Adrenal gland (tissue), 5 donors: Measurements from ENCODE around the gene ALDH1A3.

Experiments
- POLR2A ChIP-seq, 2 donors: fragments of 450-650 bp; IDR thresholded peaks; one replicate each; pipeline ENCODE4 v1.6.1; 2017; ENCODE audit warnings: antibody characterized with exemption in 2 of 2, mild to moderate bottlenecking in 2 of 2, moderate library complexity in 1 of 2
- TF ChIP-seq, protein P1 (sequence below), 6 experiments: fragments of 450-650 bp in 4 of 6; fragments of 200-600 bp in 2 of 6; sonication (generic) in 1 of 6; IDR thresholded peaks; 1 replicate in 5 of 6; 2 replicates in 1 of 6; pipeline versions ENCODE4 v1.5.1 to v1.8.0; 2016 to 2021; ENCODE audit warnings: antibody characterized with exemption in 6 of 6, mild to moderate bottlenecking in 2 of 6, moderate library complexity in 1 of 6
- donor health status: DM: no; HTN: no; CAD: no.

DNA sequence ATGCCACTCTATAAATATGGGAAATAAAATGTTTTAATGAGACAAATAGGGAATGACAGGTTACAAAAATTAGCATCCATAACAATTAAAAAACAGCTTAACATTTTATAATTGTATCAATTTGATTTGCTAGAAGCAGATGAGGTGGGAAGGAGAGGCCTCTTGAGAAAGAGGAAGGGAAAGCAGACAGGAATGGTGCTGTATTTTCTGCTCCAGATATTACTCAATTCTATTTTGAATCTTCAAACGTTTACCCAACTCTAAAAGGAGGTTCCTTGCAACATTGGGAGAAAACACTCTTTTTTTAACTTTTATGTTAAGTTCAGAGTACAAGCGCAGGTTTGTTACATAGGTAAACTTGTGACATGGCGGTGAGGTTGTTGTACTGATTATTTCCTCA, 44.9 kb upstream of the ALDH1A3 start:
- TF ChIP-seq, protein P1, sequence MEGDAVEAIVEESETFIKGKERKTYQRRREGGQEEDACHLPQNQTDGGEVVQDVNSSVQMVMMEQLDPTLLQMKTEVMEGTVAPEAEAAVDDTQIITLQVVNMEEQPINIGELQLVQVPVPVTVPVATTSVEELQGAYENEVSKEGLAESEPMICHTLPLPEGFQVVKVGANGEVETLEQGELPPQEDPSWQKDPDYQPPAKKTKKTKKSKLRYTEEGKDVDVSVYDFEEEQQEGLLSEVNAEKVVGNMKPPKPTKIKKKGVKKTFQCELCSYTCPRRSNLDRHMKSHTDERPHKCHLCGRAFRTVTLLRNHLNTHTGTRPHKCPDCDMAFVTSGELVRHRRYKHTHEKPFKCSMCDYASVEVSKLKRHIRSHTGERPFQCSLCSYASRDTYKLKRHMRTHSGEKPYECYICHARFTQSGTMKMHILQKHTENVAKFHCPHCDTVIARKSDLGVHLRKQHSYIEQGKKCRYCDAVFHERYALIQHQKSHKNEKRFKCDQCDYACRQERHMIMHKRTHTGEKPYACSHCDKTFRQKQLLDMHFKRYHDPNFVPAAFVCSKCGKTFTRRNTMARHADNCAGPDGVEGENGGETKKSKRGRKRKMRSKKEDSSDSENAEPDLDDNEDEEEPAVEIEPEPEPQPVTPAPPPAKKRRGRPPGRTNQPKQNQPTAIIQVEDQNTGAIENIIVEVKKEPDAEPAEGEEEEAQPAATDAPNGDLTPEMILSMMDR (IDR thresholded peaks at IDR 0.05): no peak
- TF ChIP-seq POLR2A (IDR thresholded peaks at IDR 0.05): no peak
